ENCODE results near the gene MRPL33. TPM values are rescaled to one million over a fixed set of nuclear protein-coding genes. Genes with fewer than 3 reads are reported as not detected.

MRPL33 gene
- total and polyA plus RNA-seq, 2 of the 13 experiments (the other 11 are each of a cell fraction or from before 2014, with no cell fraction given): 69.7 to 218 TPM

DNA sequence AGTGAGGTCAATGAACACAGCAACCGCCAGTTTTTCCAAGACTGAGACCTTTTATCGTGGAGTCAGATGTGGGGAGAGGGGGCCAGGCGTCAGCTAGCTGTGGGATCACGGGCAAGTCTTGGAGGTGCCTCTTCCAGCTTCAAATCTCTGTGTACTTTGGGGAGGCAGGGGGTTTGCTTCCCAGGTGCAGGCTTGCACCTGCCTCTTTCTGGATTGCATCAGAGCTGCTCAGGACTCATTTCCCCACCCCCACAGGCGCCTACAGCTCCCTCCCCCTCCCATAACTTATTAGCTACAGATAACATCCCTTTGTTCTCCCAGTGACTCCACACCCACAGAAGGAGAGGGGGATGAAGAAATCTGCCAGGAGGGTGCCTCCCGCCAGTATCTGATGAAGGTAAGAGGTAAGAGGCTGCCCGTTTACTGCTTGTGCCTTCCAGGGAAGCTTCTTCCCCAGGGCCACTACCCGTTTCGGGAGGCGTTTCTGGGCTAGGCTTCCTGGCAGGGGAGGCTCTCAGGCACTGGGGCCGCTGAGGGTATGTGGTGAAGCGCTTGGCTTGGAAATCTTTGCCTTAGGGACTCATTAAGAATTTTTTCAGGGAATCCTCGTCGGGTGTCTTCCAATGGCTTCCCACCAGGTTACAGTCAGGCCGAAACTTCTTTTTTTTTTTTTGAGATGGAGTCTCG lies 18.8 kb upstream of the MRPL33 start:
- no TSS peak for BruUV-seq (replicated peaks)
- peak; percentile 83 for FAIRE-seq
- TF ChIP-seq ZNF781 (CRISPR knock-in tag; IDR thresholded peaks at IDR 0.05; ENCODE audit: borderline replicate concordance, not compliant biosample characterization) (no peak), SP2 (CRISPR knock-in tag; IDR thresholded peaks at IDR 0.05) (no peak), ZBTB3 (CRISPR knock-in tag; IDR thresholded peaks at IDR 0.05; ENCODE audit: borderline replicate concordance, low read depth) (no peak), HNRNPL (IDR thresholded peaks at IDR 0.05; ENCODE audit: low read depth, low read length) (no peak), RAD51 (IDR thresholded peaks at IDR 0.05; ENCODE audit: borderline replicate concordance) (no peak), RARA (CRISPR knock-in tag; IDR thresholded peaks at IDR 0.05) (peak; percentile 44), DNMT3B (CRISPR knock-in tag; conservative IDR thresholded peaks at IDR 0.05) (no peak), FOXK1 (CRISPR knock-in tag; IDR thresholded peaks at IDR 0.05; ENCODE audit: borderline replicate concordance, low read depth) (no peak; the same call in 1 of the 2 replicates), ATF7-NPFF (CRISPR knock-in tag; IDR thresholded peaks at IDR 0.05; ENCODE audit: low read depth) (peak; percentile 13; the same call in 1 of the 2 replicates)
- TF ChIP-seq, protein P1, sequence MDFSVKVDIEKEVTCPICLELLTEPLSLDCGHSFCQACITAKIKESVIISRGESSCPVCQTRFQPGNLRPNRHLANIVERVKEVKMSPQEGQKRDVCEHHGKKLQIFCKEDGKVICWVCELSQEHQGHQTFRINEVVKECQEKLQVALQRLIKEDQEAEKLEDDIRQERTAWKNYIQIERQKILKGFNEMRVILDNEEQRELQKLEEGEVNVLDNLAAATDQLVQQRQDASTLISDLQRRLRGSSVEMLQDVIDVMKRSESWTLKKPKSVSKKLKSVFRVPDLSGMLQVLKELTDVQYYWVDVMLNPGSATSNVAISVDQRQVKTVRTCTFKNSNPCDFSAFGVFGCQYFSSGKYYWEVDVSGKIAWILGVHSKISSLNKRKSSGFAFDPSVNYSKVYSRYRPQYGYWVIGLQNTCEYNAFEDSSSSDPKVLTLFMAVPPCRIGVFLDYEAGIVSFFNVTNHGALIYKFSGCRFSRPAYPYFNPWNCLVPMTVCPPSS (IDR thresholded peaks at IDR 0.05): no peak
- TF ChIP-seq, protein P2, sequence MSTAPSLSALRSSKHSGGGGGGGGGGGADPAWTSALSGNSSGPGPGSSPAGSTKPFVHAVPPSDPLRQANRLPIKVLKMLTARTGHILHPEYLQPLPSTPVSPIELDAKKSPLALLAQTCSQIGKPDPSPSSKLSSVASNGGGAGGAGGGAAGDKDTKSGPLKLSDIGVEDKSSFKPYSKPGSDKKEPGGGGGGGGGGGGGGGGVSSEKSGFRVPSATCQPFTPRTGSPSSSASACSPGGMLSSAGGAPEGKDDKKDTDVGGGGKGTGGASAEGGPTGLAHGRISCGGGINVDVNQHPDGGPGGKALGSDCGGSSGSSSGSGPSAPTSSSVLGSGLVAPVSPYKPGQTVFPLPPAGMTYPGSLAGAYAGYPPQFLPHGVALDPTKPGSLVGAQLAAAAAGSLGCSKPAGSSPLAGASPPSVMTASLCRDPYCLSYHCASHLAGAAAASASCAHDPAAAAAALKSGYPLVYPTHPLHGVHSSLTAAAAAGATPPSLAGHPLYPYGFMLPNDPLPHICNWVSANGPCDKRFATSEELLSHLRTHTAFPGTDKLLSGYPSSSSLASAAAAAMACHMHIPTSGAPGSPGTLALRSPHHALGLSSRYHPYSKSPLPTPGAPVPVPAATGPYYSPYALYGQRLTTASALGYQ (CRISPR knock-in tag; IDR thresholded peaks at IDR 0.05): 0 out of 2 replicates have a peak, but pooled peaks have one; percentile 20
- TF ChIP-seq, protein P3, sequence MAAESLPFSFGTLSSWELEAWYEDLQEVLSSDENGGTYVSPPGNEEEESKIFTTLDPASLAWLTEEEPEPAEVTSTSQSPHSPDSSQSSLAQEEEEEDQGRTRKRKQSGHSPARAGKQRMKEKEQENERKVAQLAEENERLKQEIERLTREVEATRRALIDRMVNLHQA (CRISPR knock-in tag; IDR thresholded peaks at IDR 0.05): no peak
- TF ChIP-seq, protein P4, sequence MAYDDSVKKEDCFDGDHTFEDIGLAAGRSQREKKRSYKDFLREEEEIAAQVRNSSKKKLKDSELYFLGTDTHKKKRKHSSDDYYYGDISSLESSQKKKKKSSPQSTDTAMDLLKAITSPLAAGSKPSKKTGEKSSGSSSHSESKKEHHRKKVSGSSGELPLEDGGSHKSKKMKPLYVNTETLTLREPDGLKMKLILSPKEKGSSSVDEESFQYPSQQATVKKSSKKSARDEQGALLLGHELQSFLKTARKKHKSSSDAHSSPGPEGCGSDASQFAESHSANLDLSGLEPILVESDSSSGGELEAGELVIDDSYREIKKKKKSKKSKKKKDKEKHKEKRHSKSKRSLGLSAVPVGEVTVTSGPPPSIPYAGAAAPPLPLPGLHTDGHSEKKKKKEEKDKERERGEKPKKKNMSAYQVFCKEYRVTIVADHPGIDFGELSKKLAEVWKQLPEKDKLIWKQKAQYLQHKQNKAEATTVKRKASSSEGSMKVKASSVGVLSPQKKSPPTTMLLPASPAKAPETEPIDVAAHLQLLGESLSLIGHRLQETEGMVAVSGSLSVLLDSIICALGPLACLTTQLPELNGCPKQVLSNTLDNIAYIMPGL (CRISPR knock-in tag; IDR thresholded peaks at IDR 0.05; ENCODE audit: borderline replicate concordance in 1 of 2, low read depth in 1 of 2): peak; percentile 30 to 77; a peak in 2 of 4 replicates
- TF ChIP-seq, protein P5, sequence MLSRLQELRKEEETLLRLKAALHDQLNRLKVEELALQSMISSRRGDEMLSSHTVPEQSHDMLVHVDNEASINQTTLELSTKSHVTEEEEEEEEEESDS (CRISPR knock-in tag; IDR thresholded peaks at IDR 0.05; ENCODE audit: borderline replicate concordance): no peak
- TF ChIP-seq, protein P6, sequence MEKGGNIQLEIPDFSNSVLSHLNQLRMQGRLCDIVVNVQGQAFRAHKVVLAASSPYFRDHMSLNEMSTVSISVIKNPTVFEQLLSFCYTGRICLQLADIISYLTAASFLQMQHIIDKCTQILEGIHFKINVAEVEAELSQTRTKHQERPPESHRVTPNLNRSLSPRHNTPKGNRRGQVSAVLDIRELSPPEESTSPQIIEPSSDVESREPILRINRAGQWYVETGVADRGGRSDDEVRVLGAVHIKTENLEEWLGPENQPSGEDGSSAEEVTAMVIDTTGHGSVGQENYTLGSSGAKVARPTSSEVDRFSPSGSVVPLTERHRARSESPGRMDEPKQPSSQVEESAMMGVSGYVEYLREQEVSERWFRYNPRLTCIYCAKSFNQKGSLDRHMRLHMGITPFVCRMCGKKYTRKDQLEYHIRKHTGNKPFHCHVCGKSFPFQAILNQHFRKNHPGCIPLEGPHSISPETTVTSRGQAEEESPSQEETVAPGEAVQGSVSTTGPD (CRISPR knock-in tag; IDR thresholded peaks at IDR 0.05): no peak

More for the DNA sequence above, 18.8 kb upstream of the MRPL33 start:
- DNase-seq (ENCODE audit: low spot score): peak; percentile 87
- intact Hi-C loops (cut with micrococcal nuclease; ENCODE audit: unreplicated experiment): loop anchor here (1.0 to 5.0 kb wide), 6 partner anchors 14 to 700 kb away; partner anchors contain the start of genes BABAM2 and RBKS
- peaks cover 66% of the 10 kb centered on the region for H3K4me1 ChIP-seq (ENCODE audit: insufficient read depth, low read length)
- H3K4me3 ChIP-seq (replicated peaks in 1 of 3; ENCODE audit: insufficient read depth in 1 of 3, low read depth in 2 of 3, low read length in 3 of 3): peak overlapping the region; percentile 82 to 90 (median 89)
- peak overlapping the region; percentile 83 for H3K9ac ChIP-seq (ENCODE audit: insufficient read depth, low read depth, low read length)
- peak overlapping the region; percentile 94 for H3K27ac ChIP-seq (ENCODE audit: extremely low read length, insufficient read depth, low read length)
- H3K27me3 ChIP-seq (ENCODE audit: control insufficient read depth in 1 of 2, insufficient read depth in 2 of 2, low read length in 2 of 2): no peaks in the 10 kb centered on the region
- peak overlapping the region; percentile 45 for H2AFZ ChIP-seq (ENCODE audit: low read length)
- H4K20me1 ChIP-seq (ENCODE audit: insufficient read depth, low read length): peaks cover 3% of the 10 kb centered on the region; the same call in 1 of the 2 replicates
- CTCF ChIA-PET (ENCODE audit: low intra/inter-chr PET ratio, low total read pairs): interaction anchor here (1.1 to 1.3 kb wide), 2 partner anchors 49 to 700 kb away, joined by 4 to 6 read pairs; no protein-coding TSS in a partner anchor
- POLR2A ChIA-PET: interaction anchor here (0.6 to 16.2 kb wide), 39 partner anchors 8 to 1460 kb away, joined by 3 to 248 read pairs (median 6); partner anchors contain the start of genes BABAM2, FOSL2, MRPL33 and NRBP1
- H3K9me3 ChIP-seq (ENCODE audit: low read length): peaks cover 14% of the 10 kb centered on the region
- peak; percentile 63 for ATAC-seq
- H3K4me2 ChIP-seq (ENCODE audit: low read depth, low read length): peak overlapping the region; percentile 96
- H3K36me3 ChIP-seq (replicated peaks in 1 of 2; ENCODE audit: control insufficient read depth in 1 of 2, insufficient read depth in 2 of 2, low read length in 2 of 2): no peaks in the 10 kb centered on the region; a peak in 1 of 5 replicates
- in situ Hi-C loops (cut with HindIII; ENCODE audit: extremely low pct_ligation_motif_present, low pct_unique_long_range_greater_than_20kb): loop anchor here (5.0 to 10.0 kb wide), 2 partner anchors 45 to 642 kb away; partner anchors contain the start of gene FOSL2
- under 1% methylated on average over 15 of the region's 16 CpGs for whole genome bisulfite sequencing (ENCODE audit: low lambda C conversion rate)
- peaks cover 18% of the 10 kb centered on the region for H3K79me2 ChIP-seq (ENCODE audit: insufficient read depth, low read length)
